22Rv1 (cell line): ENCODE data around the gene CACNG4.

Experiments
- CTCF ChIP-seq: fragments of 450-650 bp; IDR thresholded peaks from 2 replicates; pipeline ENCODE4 v1.5.1; 2017; ENCODE audit warnings: mild to moderate bottlenecking
- ZFX ChIP-seq: fragments of 450-650 bp; IDR thresholded peaks from 2 replicates; pipeline ENCODE4 v1.6.1; 2017; ENCODE audit warnings: antibody characterized with exemption, borderline replicate concordance

- TF ChIP-seq CTCF: no peak
- TF ChIP-seq ZFX: no peak
These were observed 57.4 kb downstream of the CACNG4 start for GRCh38 chr17:67021743-67022450.
